SK-MEL-5 (cell line): ENCODE data around the gene TMEM117. TPM values are rescaled to one million over a fixed set of nuclear protein-coding genes. Genes with fewer than 3 reads are reported as not detected.
"Not testable (repeated sequence)": the region's sequence is repeated elsewhere in the genome, so short reads cannot be mapped to it uniquely, and the experiment has no call there.

Experiments used
- DNase-seq: peaks from one replicate; pipeline ENCODE4 v3.0.0-alpha.2; 2016; ENCODE audit warnings: low read depth, low spot score
- in situ Hi-C: cut with HindIII; loops from 2 replicates; pipeline ENCODE4 v1.10.0; 2016; ENCODE audit warnings: low sequenced_read_pairs, high pct_unique_total_duplicates, low pct_unique_long_range_greater_than_20kb
- total RNA-seq: library from RNA; depleted of rRNA; stranded (reverse); fragments of >200 nt; shearing (Covaris generic); gene quantifications from 2 replicates; pipeline ENCODE4 v1.2.3, GENCODE V29; 2014

TMEM117 gene
- total RNA-seq, 1 experiment from 2014 or later = 62.6 TPM

DNA sequence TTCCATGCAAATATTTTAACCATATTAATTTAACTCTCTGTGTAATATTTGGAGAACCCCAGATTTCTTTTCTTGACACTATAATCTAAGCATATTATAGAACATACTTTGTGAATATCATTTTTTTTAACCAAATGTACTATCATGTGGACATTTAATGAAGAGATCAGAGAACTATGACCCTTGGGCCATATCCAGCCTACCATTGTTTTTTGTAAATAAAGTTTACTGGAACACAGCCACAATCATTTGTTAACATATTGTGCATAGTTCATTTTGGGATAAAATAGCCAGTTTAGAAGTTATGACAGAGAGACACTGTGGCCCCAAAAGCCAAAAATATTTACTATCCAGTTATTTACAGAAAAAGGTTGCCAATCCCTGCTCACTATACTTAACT, 338.2 kb downstream of the TMEM117 start:
- in situ Hi-C loops = no loop called here
- no peak for DNase-seq

DNA sequence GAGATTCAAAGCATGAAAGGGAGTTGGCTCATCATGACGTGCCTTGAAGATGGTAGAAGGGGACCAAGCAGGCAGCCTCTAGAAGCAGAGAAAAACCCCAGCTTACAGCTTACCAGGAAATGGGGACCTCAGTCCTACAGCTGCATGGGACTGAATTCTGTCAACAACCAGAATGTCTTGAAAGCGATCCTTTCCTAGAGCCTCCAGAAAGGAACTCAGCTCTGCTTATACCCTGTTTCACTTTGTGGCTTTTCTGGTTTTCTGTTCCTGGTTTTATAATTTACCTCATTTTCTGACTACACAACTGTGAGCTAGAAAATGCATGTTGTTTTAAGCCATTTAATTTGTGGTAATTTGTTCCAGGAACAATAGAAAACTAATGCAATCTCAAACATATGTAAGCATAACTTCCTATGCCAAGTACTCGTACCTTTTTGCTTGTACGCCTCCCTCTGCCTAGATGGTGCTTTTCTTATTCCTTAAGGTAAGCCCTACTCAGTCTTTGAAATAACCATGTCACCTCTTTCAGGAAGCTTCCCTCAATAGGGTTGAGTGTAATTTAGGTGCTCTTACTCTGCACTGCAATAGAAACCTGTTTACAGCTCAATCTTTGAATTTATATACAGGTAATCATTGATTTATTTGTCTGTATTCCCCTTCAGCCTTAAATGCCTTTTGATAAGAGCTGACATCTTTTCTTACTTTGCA, 348.8 kb downstream of the TMEM117 start:
- DNase-seq = no peak
- in situ Hi-C loops = no loop called here

DNA sequence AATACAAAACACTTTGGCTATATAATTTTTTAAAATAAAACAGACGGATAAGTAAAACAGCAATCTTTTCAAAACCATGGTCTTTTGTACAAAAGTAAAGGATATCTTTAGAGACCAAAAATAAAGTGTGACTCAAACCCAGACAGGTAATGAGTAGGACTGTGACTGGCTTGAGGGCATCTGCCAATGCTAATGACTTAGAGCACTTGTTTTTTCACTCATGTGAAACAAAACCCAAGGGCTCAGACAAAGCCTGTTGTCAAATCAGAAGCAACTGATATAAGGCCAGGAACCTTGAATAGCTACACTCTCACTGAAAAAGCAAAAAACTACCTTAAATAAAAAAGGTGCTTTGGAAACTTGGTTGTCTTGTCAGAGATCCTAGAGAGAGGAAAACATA, 357.4 kb downstream of the TMEM117 start:
- DNase-seq = no peak
- in situ Hi-C loops = no loop called here

DNA sequence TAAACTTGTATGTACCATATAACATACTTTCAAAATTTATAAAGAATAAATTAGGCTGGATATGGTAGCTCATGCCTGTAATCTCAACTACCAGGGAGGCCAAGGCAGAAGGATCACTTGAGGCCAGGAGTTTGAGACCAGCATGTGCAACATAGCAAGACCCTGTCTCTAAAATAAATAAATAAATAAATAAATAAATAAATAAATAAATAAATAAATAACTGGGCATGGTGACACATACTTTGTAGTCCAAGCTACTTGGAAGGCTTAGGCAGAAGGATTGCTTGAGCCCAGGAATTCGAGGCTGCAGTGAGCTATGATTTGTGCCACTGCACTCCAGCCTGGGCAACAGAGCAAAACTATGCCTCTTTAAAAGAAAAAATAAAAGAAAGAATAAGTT, 359.8 kb downstream of the TMEM117 start:
- DNase-seq, in situ Hi-C loops: not testable (repeated sequence)

DNA sequence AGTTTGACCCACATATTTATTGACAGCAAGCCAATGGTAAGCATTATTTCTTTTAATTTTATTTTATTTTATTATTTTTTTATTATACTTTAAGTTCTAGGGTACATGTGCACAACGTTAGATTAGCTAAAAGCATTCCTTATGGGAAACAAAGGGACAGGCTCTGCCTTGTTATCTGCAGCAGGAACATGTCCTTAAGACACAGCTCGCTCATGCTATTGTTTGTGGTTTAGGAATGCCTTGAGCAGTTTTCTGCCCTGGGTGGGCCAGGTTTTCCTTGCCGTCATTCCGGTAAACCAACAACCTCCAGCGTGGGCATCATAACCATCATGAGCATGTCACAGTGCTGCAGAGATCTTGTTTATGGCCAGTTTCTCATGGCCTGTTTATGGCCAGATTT, 370.2 kb downstream of the TMEM117 start:
- in situ Hi-C loops = no loop called here
- no peak for DNase-seq

DNA sequence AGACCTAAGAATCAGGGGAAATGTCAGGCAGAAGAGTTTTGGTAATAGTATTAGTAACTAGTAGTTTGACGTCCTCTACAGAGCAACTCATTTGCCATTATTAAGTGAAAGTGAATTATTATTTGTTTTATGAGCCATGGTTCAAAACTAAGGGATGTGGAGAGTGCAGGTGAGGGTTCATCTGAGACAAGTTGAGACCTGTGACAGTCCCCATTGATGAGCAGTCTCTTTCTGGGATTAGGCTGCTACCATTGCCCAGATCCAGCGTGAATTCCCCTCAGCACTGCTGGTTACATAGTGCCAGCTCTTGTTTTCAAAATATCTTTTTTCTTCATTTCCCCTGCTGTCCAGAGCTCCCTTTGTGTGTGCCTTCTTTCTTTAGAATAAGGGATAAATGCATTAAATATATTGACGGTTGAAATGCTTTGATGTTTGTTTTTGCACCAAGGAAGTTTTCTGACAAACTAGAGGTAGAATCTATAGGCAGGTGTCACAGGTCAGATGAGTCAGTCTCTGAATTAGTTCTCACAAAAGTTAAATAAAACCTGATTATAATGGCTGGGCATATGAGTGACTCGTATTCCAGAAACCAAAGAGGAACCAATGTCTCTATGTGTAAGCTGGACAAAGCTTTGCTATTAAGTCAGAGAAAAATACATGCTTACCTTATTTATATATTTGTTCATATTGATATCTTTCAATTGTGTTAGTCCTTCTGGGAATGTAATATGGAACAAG, 381.4 kb downstream of the TMEM117 start:
- DNase-seq = no peak

DNA sequence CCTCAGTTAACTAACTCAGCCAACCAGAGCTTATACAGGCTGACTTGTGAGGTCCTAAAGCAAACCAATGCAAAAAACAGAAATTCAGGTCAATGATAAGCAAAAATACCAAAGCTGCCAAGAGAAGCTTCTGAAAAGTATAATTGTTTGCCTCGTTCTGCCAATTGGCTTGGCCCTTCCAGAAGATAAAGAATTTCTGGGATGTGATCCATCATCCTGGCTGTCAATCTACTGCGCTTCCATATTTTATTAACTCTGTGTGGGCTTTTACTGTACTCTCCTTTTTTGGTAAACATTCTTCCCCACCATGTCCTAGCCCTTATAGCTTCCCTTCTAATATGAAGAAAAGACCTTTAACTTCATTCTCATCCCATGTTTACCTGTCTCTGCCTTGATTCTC, 387.9 kb downstream of the TMEM117 start:
- in situ Hi-C loops = no loop called here
- no peak for DNase-seq

More for the DNA sequence above, 381.4 kb downstream of the TMEM117 start:
- in situ Hi-C loops = no loop called here

DNA sequence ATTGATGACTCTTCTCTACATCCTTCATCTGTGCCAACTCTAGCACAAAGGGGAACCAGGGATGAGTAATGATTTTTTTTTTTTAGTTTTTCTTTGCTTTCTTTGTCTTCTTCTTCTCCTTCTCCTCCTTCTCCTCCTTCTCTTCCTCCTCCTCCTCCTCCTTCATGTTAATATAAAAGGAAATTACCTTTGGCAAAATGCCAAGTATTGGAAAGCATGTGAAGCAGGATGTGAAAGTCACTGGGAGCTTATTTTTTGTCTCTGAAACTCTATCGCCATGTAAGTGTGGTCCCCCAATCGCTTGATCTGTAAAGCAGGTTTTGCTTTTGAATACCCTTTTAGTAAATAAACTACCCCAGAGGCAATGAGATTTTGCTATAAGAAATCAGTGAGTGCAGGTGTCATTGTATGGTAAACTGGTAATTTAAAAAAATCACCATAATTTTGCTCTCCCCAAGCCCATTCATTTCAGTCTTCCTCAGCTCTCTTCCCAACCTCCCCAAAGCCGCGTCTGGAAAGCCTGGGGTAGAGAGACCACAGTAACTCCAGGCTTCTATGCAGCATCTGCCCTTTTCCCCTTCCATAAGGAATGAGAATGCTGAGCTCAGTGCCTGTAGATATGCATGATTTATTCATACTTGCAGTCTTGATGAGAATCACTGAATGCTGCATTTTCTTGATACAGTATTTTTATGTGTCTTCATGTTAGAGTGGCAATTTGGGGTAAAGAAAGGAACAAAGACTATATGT, 388.7 kb downstream of the TMEM117 start:
- DNase-seq = no peak
- in situ Hi-C loops = no loop called here

DNA sequence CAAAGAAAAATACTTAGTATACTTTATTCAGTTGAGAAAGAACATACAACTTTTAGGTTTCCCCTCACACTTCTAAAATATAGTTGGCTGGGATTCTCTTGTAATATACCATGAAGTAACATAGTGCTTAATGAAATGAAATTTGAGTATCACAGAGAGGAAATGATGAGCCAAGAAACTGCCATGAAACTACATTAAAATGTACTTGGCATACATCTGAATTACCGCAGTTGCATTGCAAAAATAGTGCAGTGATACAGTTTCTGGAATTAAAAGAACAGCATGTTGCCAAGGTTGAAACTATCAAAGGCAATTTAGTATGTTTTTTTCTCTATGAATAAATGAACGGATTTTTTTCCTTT, 389.2 kb downstream of the TMEM117 start:
- in situ Hi-C loops = no loop called here
- no peak for DNase-seq

DNA sequence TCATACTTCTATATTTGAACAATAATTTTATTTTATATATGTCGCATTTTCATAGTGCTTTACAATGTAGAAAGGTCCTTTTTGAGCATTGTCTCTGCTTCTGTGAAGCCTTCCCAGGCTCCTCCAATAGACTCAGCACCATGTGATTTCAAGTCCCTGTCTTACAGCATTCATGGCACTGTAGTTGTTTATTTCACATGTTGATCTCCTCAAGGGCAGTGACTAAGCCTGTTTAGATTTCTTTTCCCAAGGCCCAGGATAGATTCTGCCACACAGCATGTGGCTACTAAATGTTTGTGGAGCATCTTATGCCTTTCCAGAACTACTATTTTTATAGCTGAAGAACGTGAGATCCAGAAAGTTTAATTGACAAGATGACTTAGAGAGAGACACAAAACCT, 391.7 kb downstream of the TMEM117 start:
- peak; percentile 63 for DNase-seq
- in situ Hi-C loops = no loop called here

DNA sequence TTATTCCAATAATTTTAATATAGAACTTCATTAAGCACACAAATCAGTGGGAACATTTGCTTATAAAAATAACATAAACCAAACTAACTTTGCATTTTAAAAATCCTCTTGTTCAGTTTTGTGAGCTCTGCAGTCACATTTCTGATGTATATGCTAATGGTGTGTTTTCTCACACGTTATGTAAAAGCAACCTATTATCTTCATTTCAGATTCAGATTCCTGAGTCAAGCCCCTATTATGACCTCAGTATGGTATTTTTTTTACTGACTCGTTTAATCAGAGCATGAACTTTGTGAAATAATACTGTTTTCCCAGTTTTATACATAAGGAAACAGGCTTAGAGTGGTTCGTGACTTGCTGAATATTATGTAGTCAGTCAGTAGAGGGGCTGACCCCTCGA, 394.0 kb downstream of the TMEM117 start:
- in situ Hi-C loops = no loop called here
- no peak for DNase-seq

DNA sequence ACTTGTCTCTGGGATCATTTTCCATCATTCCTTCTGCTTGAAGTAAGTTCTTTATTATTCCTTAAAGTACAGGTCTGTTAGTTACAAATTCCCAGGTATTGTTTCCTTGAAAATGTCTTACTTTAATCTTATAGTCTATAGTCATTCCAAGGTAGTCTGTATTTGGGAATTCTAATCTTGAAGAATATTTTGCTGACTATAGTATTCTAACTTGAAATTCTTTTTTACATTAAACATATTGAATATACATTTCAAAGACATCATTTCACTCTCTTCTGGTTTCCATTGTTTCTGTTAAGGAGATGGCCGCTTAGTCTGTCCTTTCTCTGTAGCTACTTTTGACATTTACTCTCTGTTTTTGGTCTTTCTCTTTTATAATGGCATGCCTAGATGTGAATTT, 399.8 kb downstream of the TMEM117 start:
- in situ Hi-C loops = no loop called here
- no peak for DNase-seq

DNA sequence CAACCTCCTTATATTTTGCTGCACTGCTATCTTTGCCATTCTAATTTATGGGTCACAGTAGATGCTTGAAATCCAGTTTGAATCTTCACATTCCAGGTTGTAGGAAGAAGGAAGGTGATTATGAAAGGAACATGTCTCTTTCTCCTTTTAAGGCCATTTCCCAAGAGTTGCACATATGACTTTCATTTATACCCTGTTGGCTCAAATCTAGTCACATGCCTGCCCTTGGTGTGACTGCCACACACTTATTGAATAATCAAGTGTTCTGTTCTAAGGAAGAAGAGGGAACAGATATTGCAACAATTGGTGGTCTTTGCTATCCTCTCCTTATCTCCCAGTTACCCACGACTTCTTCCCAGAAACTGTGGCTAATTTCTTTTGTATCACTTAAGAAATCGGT, 404.3 kb downstream of the TMEM117 start:
- in situ Hi-C loops = no loop called here

DNA sequence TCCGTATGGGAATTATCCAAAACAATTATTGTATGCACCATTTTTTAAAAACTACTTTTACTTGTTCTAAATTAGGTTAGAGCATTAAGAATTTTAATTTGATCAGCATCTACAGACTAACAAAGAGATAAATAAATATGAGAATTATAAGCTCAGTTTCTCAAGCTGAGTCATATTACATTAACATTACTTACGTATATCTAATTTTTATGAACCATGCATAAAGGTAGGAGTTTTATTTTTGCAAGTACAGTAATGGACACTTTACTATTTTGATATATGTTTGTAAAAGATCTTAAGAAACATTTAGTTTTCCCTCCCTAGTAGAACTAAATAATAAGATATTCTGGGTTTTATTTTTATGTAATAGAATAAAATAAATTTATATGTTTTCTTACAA, 410.1 kb downstream of the TMEM117 start:
- in situ Hi-C loops = no loop called here

More for the DNA sequence above, 404.3 kb downstream of the TMEM117 start:
- peak; percentile 89 for DNase-seq

DNA sequence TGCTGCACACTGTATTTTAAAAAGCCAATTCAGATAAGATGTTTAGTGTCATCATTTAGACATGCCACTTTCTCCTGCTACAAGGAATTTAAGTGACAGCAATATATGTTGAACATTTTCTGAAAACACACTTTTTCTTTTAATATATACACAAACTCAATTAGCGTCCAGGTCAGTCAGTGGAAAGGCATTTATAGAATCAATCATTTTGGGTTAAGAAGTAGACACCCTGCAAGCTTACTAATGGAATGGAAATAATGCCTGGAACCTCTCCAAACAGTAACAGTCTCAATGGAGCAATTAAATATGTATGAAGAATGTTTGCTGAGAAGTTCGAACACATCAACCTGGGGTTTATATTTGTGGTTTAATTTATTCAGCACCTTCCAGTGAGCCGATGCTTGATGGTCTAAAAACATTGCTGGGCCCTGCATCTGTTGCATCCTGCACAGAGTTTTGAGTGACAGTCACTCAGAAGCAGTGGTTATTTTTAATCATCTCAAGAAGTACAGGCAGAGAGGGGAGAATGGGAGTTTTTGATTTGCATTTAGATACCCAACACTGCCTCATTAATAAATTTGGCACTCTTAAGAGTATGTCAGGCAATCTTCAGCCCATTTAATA, 410.7 kb downstream of the TMEM117 start:
- in situ Hi-C loops = no loop called here
- DNase-seq = no peak

More for the DNA sequence above, 410.1 kb downstream of the TMEM117 start:
- no peak for DNase-seq

DNA sequence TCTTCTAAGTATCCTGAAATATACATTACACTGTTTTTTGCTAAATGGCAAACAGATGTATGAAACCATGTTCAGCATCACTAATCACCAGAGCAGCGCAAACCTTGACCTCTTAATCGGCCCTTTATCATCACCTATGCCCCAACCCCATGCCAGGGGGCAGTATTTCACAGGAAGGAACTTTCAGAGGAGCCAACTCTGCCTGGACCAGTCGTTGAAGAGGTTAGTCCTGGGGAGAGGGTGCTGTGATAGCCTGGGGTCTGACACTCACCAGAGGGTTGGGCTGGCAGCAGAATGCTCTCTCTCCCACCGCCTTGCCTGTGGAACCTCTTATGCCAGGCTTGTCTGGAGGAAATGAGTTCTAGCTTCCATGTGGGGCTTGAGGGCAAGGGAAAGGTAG, 411.7 kb downstream of the TMEM117 start:
- in situ Hi-C loops = no loop called here
- DNase-seq = no peak

DNA sequence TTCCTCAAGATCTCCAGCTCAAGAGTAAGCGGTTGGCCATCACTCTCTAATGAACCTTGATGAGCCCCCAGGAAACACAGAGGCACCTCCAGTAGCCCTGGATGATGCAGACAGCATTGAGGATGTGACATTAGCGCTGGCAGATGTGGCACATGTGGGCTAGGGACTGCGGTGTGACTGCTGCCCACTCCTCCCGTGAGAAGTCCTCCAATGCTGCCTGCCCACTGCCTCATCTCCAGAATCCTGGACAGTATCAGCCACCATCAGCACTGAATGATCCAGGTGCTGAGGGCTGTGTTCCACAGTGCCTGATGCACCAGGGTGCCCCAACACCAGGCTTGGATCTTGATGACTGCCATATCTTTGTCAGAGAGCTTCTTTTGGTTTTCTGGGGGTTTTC, 412.6 kb downstream of the TMEM117 start:
- in situ Hi-C loops = no loop called here
- DNase-seq = no peak

DNA sequence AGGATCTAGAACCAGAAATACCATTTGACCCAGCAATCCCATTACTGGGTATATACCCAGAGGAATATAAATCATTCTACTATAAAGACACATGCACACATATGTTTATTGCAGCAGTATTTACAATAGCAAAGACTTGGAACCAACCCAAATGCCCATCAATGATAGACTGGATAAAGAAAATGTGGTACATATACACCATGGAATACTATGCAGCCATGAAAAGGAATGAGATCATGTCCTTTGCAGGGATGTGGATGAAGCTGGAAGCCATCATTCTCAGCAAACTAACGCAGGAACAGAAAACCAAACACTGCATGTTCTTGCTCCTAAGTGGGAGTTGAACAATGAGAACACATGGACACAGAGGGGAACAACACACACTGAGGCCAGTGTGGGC, 414.6 kb downstream of the TMEM117 start:
- DNase-seq, in situ Hi-C loops: not testable (repeated sequence)
